NCI-H226 (cell line): Measurements from ENCODE around the gene PTPRG.

ENCODE experiments used
- DNase-seq: peaks from one replicate; pipeline ENCODE4 v3.0.0-alpha.2; 2015

Gene PTPRG

GRCh38 chr3:62220616-62221015, 659.2 kb downstream of the PTPRG start:
- DNase-seq: no peak

GRCh38 chr3:62225051-62225450, 663.7 kb downstream of the PTPRG start:
- DNase-seq: no peak

- DNase-seq: no peak
Observed at GRCh38 chr3:62226601-62227339, 665.4 kb downstream of the PTPRG start.

- no peak for DNase-seq
Observed at GRCh38 chr3:62228467-62228866, 667.1 kb downstream of the PTPRG start.

- DNase-seq: no peak
Observed at GRCh38 chr3:62229211-62229610, 667.8 kb downstream of the PTPRG start.

- DNase-seq: no peak
Observed at GRCh38 chr3:62229908-62230307, 668.5 kb downstream of the PTPRG start.

GRCh38 chr3:62233065-62233464, 671.7 kb downstream of the PTPRG start:
- DNase-seq: no peak

GRCh38 chr3:62236016-62236415, 674.6 kb downstream of the PTPRG start:
- DNase-seq: no peak

- DNase-seq: no peak
Observed at GRCh38 chr3:62237286-62237948, 676.0 kb downstream of the PTPRG start.

- no peak for DNase-seq
Observed at GRCh38 chr3:62238003-62238402, 676.6 kb downstream of the PTPRG start.

GRCh38 chr3:62238431-62238830, 677.1 kb downstream of the PTPRG start:
- no peak for DNase-seq

- DNase-seq: no peak
Observed at GRCh38 chr3:62241279-62241678, 679.9 kb downstream of the PTPRG start.

GRCh38 chr3:62242831-62243509, 681.6 kb downstream of the PTPRG start:
- no peak for DNase-seq

GRCh38 chr3:62246094-62246493, 684.7 kb downstream of the PTPRG start:
- no peak for DNase-seq

- DNase-seq: no peak
Observed at GRCh38 chr3:62246985-62247384, 685.6 kb downstream of the PTPRG start.

- DNase-seq: no peak
Observed at GRCh38 chr3:62248734-62249483, 687.5 kb downstream of the PTPRG start.

- no peak for DNase-seq
Observed at GRCh38 chr3:62249484-62249776, 688.1 kb downstream of the PTPRG start.

- no peak for DNase-seq
Observed at GRCh38 chr3:62249855-62250543, 688.6 kb downstream of the PTPRG start.

- no peak for DNase-seq
Observed at GRCh38 chr3:62252438-62253157, 691.2 kb downstream of the PTPRG start.

GRCh38 chr3:62253971-62254370, 692.6 kb downstream of the PTPRG start:
- no peak for DNase-seq

GRCh38 chr3:62255758-62256157, 694.4 kb downstream of the PTPRG start:
- no peak for DNase-seq

- no peak for DNase-seq
Observed at GRCh38 chr3:62259924-62260323, 698.6 kb downstream of the PTPRG start.
